Effector memory CD4-positive, alpha-beta T cell (primary cell): ENCODE data around the gene TEX101.

Source experiments
- DNase-seq, 3 donors: peaks; one replicate each; pipeline ENCODE4 v3.0.0-alpha.2; 2020
- H3K27ac ChIP-seq: 2 replicates; pipeline ENCODE4 v1.7.0; 2013; ENCODE audit warnings: mild to moderate bottlenecking, low read length, moderate library complexity; ENCODE audit not compliant: insufficient read depth, poor library complexity, severe bottlenecking
- H3K27me3 ChIP-seq: replicated peaks from 2 replicates; pipeline ENCODE4 v1.7.0; 2013; ENCODE audit warnings: mild to moderate bottlenecking, low read length; ENCODE audit not compliant: insufficient read depth, control insufficient read depth, poor library complexity, severe bottlenecking
- H3K36me3 ChIP-seq: 2 replicates; pipeline ENCODE4 v1.7.0; 2013; ENCODE audit warnings: mild to moderate bottlenecking, low read length, moderate library complexity; ENCODE audit not compliant: control insufficient read depth, insufficient read depth
- H3K4me1 ChIP-seq: 2 replicates; pipeline ENCODE4 v1.7.0; 2013; ENCODE audit warnings: low read length, mild to moderate bottlenecking; ENCODE audit not compliant: control insufficient read depth, insufficient read depth, poor library complexity, severe bottlenecking
- H3K4me3 ChIP-seq: 2 replicates; pipeline ENCODE4 v1.7.0; 2013; ENCODE audit warnings: low read length, low read depth, mild to moderate bottlenecking; ENCODE audit not compliant: insufficient read depth, poor library complexity, severe bottlenecking
- H3K9me3 ChIP-seq: 2 replicates; pipeline ENCODE4 v1.7.0; 2013; ENCODE audit warnings: mild to moderate bottlenecking, low read length, moderate library complexity; ENCODE audit not compliant: control insufficient read depth

The TEX101 gene

DNA sequence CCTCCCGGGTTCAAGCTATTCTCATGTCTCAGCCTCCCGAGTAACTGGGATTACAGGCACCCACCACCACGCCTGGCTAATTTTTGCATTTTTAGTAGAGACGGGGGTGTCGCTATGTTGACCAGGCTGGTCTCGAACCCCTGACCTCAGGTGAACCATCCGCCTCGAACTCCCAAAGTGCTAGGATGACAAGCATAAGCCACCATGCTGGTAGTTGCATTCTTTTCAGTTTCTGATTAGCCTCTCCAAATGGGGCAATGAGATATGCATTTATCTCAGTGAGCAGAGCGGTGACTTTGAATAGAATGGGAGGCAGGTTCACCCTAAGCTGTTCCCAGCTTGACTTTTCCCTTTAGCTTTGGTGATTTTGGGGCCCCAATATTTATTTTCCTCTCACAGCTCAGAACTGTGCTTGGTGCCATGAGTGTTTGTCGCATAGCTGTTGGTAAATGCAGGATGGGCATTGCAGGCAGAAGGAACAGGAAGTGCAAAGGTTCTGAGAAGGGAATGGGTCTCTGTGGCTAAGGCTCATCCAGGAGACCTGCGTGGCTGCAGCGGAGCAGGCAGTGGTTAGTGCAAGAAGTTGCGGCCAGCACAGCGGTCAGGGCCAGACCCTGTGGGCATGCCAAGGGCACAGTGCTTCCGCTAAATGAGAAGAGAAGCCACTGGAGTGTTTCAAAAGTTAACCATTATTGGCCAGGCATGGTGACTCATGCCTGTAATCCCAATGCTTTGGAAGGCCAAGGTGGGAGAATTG is 30.0 kb downstream of the TEX101 start:
- no peak overlapping the region for H3K4me3 ChIP-seq
- H3K4me1 ChIP-seq, result peaks cover 11% of the 10 kb centered on the region
- no peak for DNase-seq
- H3K36me3 ChIP-seq, result no peaks in the 10 kb centered on the region
- no peaks in the 10 kb centered on the region for H3K27me3 ChIP-seq
- H3K27ac ChIP-seq, result no peak overlapping the region
- H3K9me3 ChIP-seq, result no peaks in the 10 kb centered on the region

- no peaks in the 10 kb centered on the region for H3K27me3 ChIP-seq
- no peak for DNase-seq
- peaks cover 8% of the 10 kb centered on the region for H3K4me1 ChIP-seq
- H3K9me3 ChIP-seq, result no peaks in the 10 kb centered on the region
- no peak overlapping the region for H3K4me3 ChIP-seq
- no peaks in the 10 kb centered on the region for H3K36me3 ChIP-seq
- no peak overlapping the region for H3K27ac ChIP-seq
These were observed 30.7 kb downstream of the TEX101 start for GRCh38 chr19:43445426-43445825.

- Histone ChIP-seq H3K27ac (no peak overlapping the region), H3K4me1 (peaks cover 8% of the 10 kb centered on the region), H3K4me3 (no peak overlapping the region), H3K9me3 (no peaks in the 10 kb centered on the region), H3K36me3 (no peaks in the 10 kb centered on the region), H3K27me3 (no peaks in the 10 kb centered on the region)
- DNase-seq, result peak; percentile 52 to 74 (median 69)
These were observed 32.2 kb downstream of the TEX101 start for GRCh38 chr19:43446746-43447489.

DNA sequence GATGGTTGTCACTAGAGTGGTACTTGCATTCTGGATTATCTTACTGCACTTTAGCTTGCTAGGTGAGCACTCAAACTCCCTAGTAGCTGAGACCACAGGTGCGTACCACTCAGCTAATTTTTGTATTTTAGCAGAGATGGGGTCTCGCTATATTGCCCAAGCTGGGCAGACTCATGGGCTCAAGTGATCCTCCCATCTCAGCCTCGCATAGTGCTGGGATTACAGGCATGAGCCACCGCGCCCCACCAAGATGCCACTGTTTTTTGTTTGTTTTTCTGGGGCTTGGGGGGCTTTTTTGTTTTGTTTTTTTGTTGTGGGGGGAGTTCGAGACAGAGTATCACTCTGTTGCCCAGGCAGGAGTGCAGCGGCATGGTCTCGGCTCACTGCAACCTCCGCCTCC is 33.0 kb downstream of the TEX101 start:
- Histone ChIP-seq H3K4me1 (peaks cover 8% of the 10 kb centered on the region), H3K27ac (no peak overlapping the region), H3K9me3 (no peaks in the 10 kb centered on the region), H3K36me3 (no peaks in the 10 kb centered on the region), H3K27me3 (no peaks in the 10 kb centered on the region), H3K4me3 (no peak overlapping the region)
- DNase-seq, result no peak

DNA sequence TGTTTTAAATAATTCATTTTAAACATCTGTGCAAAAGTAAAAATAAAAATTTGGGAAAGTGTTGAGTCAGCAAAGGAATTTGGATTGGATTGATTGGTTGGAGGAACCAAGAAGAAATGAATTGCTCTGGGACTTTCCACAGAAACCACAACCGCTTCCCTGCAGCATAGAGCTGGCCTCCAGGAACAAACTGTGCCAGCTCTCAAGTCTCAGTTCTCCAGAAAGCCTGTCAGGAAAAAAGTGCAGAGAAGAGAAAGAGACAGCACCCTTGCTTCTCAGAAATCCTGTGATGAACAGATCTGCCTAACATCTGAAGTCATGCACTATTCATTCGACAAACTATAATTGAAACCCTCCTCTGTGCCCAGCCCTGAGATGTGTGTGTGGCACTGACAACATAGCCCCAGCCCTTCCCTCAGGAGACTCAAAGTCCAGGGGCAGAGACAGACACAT is 35.9 kb downstream of the TEX101 start:
- no peak overlapping the region for H3K27ac ChIP-seq
- peaks cover 8% of the 10 kb centered on the region for H3K4me1 ChIP-seq
- no peaks in the 10 kb centered on the region for H3K36me3 ChIP-seq
- no peak overlapping the region for H3K4me3 ChIP-seq
- no peaks in the 10 kb centered on the region for H3K27me3 ChIP-seq
- no peaks in the 10 kb centered on the region for H3K9me3 ChIP-seq
- no peak for DNase-seq

DNA sequence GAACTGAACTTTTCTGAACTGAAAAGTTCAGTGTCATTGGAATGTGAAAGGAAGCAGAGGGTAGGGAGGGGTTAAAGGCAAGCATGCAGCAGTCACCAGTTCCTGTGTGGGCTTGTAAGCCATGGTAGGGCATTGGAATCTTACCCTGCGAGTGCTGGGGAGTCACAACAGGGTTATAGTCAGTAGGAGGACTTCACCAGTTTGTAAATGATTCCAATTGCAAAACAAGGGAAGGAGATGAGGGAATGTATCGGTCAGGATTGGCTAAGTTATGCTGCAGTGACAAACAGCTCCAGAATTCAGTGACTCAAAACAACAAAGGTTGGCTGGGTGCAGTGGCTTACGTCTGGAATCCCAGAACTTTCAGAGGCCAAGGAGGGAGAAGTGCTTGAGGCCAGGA is 37.9 kb downstream of the TEX101 start:
- Histone ChIP-seq H3K27ac (no peak overlapping the region), H3K4me3 (no peak overlapping the region), H3K27me3 (no peaks in the 10 kb centered on the region), H3K9me3 (no peaks in the 10 kb centered on the region), H3K36me3 (no peaks in the 10 kb centered on the region), H3K4me1 (no peaks in the 10 kb centered on the region)
- DNase-seq, result no peak

DNA sequence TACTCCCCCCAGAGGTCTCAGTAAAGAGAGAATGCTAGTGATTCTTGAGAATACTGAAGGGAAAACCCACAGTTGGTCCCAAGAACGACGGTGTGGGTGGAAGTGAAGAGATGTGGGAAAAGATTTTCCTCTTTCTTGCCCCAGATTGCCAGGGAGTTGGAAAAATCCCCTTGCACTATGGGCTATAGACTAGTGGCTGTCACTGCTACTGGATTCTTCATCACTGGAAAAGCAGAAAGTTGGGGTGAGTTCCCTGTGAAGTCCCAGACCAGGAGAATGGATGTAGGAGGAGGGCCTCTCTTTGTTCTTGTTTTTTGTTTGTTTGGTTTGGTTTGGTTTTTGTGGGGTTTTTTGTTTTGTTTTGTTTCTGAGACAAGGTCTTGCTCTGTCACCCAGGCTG is 39.3 kb downstream of the TEX101 start:
- DNase-seq, result no peak
- H3K27me3 ChIP-seq, result no peaks in the 10 kb centered on the region
- H3K36me3 ChIP-seq, result no peaks in the 10 kb centered on the region
- no peaks in the 10 kb centered on the region for H3K9me3 ChIP-seq
- H3K4me3 ChIP-seq, result no peak overlapping the region
- H3K4me1 ChIP-seq, result no peaks in the 10 kb centered on the region
- H3K27ac ChIP-seq, result no peak overlapping the region

- H3K4me1 ChIP-seq, result no peaks in the 10 kb centered on the region
- H3K36me3 ChIP-seq, result no peaks in the 10 kb centered on the region
- no peaks in the 10 kb centered on the region for H3K27me3 ChIP-seq
- no peak overlapping the region for H3K27ac ChIP-seq
- H3K9me3 ChIP-seq, result no peaks in the 10 kb centered on the region
- H3K4me3 ChIP-seq, result no peak overlapping the region
- no peak for DNase-seq
These were observed 40.8 kb downstream of the TEX101 start for GRCh38 chr19:43455321-43456113.

DNA sequence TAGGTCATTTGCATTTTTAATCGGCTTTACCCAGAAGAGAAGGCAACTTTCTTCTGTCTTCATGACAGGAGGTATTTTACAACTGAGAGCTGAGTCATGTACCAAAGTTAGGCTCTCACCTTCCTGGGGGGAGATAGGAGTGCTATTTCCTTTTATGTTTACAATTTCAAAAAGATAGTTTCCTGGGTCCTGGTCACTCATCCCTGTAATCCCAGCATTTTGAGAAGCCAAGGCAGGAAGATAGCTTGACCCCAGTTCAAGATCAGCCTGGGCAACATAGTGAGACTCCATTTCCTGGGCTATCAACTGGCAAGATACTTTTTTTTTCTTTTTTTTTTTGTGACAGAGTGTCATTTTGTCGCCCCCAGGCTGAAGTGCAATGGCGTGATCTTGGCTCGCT is 43.1 kb downstream of the TEX101 start:
- Histone ChIP-seq H3K27ac (no peak overlapping the region), H3K36me3 (no peaks in the 10 kb centered on the region), H3K27me3 (no peaks in the 10 kb centered on the region), H3K4me3 (no peak overlapping the region), H3K4me1 (peaks cover 6% of the 10 kb centered on the region), H3K9me3 (no peaks in the 10 kb centered on the region)
- no peak for DNase-seq
